Ecto neural progenitor cell (in vitro differentiated cells): Measurements from ENCODE around the gene SOX12.
"Not testable (repeated sequence)": the region's sequence is repeated elsewhere in the genome, so short reads cannot be mapped to it uniquely, and the experiment has no call there.

Experiments
- DNase-seq: peaks from one replicate; pipeline ENCODE4 v3.0.0-alpha.2; 2018; ENCODE audit warnings: low spot score

The SOX12 gene

GRCh38 chr20:362271-363254 is 37.2 kb downstream of the SOX12 start:
- DNase-seq = no peak

GRCh38 chr20:363319-364078 is 38.1 kb downstream of the SOX12 start:
- DNase-seq = no peak

GRCh38 chr20:364905-365794 is 39.8 kb downstream of the SOX12 start:
- DNase-seq = no peak

GRCh38 chr20:366041-366718 is 40.8 kb downstream of the SOX12 start:
- DNase-seq = no peak

GRCh38 chr20:366719-367485 is 41.5 kb downstream of the SOX12 start:
- DNase-seq = no peak

- no peak for DNase-seq
Observed at GRCh38 chr20:367486-367887, 42.1 kb downstream of the SOX12 start.

- no peak for DNase-seq
Observed at GRCh38 chr20:368915-369314, 43.6 kb downstream of the SOX12 start.

- no peak for DNase-seq
Observed at GRCh38 chr20:370151-370600, 44.8 kb downstream of the SOX12 start.

- no peak for DNase-seq
Observed at GRCh38 chr20:370977-371754, 45.8 kb downstream of the SOX12 start.

- DNase-seq = no peak
Observed at GRCh38 chr20:371755-372542, 46.6 kb downstream of the SOX12 start.

- not testable (repeated sequence) for DNase-seq
Observed at GRCh38 chr20:372543-373082, 47.3 kb downstream of the SOX12 start.

GRCh38 chr20:373171-373890 is 48.0 kb downstream of the SOX12 start:
- DNase-seq = no peak

GRCh38 chr20:375265-375889 is 50.0 kb downstream of the SOX12 start:
- DNase-seq = no peak

GRCh38 chr20:376089-376488 is 50.7 kb downstream of the SOX12 start:
- DNase-seq = no peak

GRCh38 chr20:376750-377149 is 51.4 kb downstream of the SOX12 start:
- no peak for DNase-seq

- DNase-seq = not testable (repeated sequence)
Observed at GRCh38 chr20:377578-377977, 52.2 kb downstream of the SOX12 start.

GRCh38 chr20:378961-379336 is 53.6 kb downstream of the SOX12 start:
- DNase-seq = no peak
